H1 (cell line): ENCODE results near the gene NHLH1. TPM values are rescaled to one million over a fixed set of nuclear protein-coding genes. Genes with fewer than 3 reads are reported as not detected.
A peak's percentile ranks its signal among the peaks of the same experiment; 100 is the strongest.

Source experiments
- ASH2L ChIP-seq: fragments of 200-600, 300-600 bp; sonication (generic); IDR thresholded peaks from one replicate; pipeline ENCODE4 v1.7.1; 2017; ENCODE audit warnings: low read length
- CBX5 ChIP-seq: fragments of 300-800, 300-1000 bp; sonication (generic); IDR thresholded peaks from 2 replicates; pipeline ENCODE4 v1.7.1; 2016; ENCODE audit warnings: antibody characterized with exemption, low read length, low read depth
- FOSL1 ChIP-seq: IDR thresholded peaks from 2 replicates; pipeline ENCODE4 v1.6.1; 2011; ENCODE audit warnings: mild to moderate bottlenecking, low read depth, low read length, moderate library complexity; ENCODE audit not compliant: insufficient read depth
- KDM4A ChIP-seq: IDR thresholded peaks from one replicate; pipeline ENCODE4 v1.7.1; 2012; ENCODE audit warnings: low read depth, mild to moderate bottlenecking, moderate library complexity, low read length, inconsistent platforms; ENCODE audit not compliant: severe bottlenecking
- POLR2AphosphoS5 ChIP-seq: IDR thresholded peaks from 2 replicates; pipeline ENCODE4 v1.6.1; 2011; ENCODE audit warnings: low read depth, low read length
- RFX5 ChIP-seq: IDR thresholded peaks from 2 replicates; pipeline ENCODE4 v1.6.1; 2011; ENCODE audit warnings: low read depth, low read length, improper control_type of control experiment, borderline replicate concordance
- RNF2 ChIP-seq: fragments of 200-900, 300-1000 bp; sonication (generic); IDR thresholded peaks from 2 replicates; pipeline ENCODE4 v1.7.1; 2016; ENCODE audit warnings: borderline replicate concordance, low read depth, mild to moderate bottlenecking, antibody characterized with exemption, low read length; ENCODE audit not compliant: poor library complexity, severe bottlenecking; ENCODE audit errors: missing control alignments
- SP2 ChIP-seq: IDR thresholded peaks from 2 replicates; pipeline ENCODE4 v1.6.1; 2012; ENCODE audit warnings: mild to moderate bottlenecking, low read length, inconsistent platforms
- SUZ12 ChIP-seq: fragments of 200-600 bp; sonication (generic); IDR thresholded peaks from 2 replicates; pipeline ENCODE4 v1.6.1; 2012; ENCODE audit warnings: mild to moderate bottlenecking, inconsistent platforms, low read length, moderate library complexity, mixed read lengths
- polyA plus RNA-seq, 7 experiments: library from polyadenylated mRNA; depleted of rRNA in 3 of 7; stranded (reverse) in 5 of 7; unstranded in 2 of 7; fragments of >200 nt in 5 of 7; fragments of 200-250 nt in 2 of 7; gene quantifications; 1 replicate in 5 of 7; 2 replicates in 1 of 7; 4 replicates in 1 of 7; pipeline versions ENCODE4 v1.2.1 to v1.2.3, GENCODE V29; 2011 to 2013; ENCODE audit warnings: missing spikeins in 2 of 7, mixed read lengths in 2 of 7
- total RNA-seq: library from RNA; stranded (reverse); fragmentation: NEBNext Ultra II Directional; extraction: Animal tissue kit (Norgen Biotek cat#: 25700); gene quantifications from 2 replicates; pipeline ENCODE4 v1.2.1, GENCODE V29; 2021
- TF ChIP-seq, protein P1 (sequence below): fragments of 300-600 bp; sonication (generic); IDR thresholded peaks from 2 replicates; pipeline ENCODE4 v1.7.1; 2012; ENCODE audit warnings: low read length, moderate library complexity, mild to moderate bottlenecking, inconsistent platforms; ENCODE audit not compliant: insufficient replicate concordance
- TF ChIP-seq, protein P2 (sequence below): IDR thresholded peaks from 2 replicates; pipeline ENCODE4 v1.6.1; 2011; ENCODE audit warnings: low read depth, mild to moderate bottlenecking, low read length; ENCODE audit not compliant: insufficient read depth

NHLH1 gene
- total and polyA plus RNA-seq, 2 of the 8 experiments (the other 6 are each of a cell fraction or from before 2014, with no cell fraction given), result 0.39 to 0.91 TPM

- TF ChIP-seq, protein P1, sequence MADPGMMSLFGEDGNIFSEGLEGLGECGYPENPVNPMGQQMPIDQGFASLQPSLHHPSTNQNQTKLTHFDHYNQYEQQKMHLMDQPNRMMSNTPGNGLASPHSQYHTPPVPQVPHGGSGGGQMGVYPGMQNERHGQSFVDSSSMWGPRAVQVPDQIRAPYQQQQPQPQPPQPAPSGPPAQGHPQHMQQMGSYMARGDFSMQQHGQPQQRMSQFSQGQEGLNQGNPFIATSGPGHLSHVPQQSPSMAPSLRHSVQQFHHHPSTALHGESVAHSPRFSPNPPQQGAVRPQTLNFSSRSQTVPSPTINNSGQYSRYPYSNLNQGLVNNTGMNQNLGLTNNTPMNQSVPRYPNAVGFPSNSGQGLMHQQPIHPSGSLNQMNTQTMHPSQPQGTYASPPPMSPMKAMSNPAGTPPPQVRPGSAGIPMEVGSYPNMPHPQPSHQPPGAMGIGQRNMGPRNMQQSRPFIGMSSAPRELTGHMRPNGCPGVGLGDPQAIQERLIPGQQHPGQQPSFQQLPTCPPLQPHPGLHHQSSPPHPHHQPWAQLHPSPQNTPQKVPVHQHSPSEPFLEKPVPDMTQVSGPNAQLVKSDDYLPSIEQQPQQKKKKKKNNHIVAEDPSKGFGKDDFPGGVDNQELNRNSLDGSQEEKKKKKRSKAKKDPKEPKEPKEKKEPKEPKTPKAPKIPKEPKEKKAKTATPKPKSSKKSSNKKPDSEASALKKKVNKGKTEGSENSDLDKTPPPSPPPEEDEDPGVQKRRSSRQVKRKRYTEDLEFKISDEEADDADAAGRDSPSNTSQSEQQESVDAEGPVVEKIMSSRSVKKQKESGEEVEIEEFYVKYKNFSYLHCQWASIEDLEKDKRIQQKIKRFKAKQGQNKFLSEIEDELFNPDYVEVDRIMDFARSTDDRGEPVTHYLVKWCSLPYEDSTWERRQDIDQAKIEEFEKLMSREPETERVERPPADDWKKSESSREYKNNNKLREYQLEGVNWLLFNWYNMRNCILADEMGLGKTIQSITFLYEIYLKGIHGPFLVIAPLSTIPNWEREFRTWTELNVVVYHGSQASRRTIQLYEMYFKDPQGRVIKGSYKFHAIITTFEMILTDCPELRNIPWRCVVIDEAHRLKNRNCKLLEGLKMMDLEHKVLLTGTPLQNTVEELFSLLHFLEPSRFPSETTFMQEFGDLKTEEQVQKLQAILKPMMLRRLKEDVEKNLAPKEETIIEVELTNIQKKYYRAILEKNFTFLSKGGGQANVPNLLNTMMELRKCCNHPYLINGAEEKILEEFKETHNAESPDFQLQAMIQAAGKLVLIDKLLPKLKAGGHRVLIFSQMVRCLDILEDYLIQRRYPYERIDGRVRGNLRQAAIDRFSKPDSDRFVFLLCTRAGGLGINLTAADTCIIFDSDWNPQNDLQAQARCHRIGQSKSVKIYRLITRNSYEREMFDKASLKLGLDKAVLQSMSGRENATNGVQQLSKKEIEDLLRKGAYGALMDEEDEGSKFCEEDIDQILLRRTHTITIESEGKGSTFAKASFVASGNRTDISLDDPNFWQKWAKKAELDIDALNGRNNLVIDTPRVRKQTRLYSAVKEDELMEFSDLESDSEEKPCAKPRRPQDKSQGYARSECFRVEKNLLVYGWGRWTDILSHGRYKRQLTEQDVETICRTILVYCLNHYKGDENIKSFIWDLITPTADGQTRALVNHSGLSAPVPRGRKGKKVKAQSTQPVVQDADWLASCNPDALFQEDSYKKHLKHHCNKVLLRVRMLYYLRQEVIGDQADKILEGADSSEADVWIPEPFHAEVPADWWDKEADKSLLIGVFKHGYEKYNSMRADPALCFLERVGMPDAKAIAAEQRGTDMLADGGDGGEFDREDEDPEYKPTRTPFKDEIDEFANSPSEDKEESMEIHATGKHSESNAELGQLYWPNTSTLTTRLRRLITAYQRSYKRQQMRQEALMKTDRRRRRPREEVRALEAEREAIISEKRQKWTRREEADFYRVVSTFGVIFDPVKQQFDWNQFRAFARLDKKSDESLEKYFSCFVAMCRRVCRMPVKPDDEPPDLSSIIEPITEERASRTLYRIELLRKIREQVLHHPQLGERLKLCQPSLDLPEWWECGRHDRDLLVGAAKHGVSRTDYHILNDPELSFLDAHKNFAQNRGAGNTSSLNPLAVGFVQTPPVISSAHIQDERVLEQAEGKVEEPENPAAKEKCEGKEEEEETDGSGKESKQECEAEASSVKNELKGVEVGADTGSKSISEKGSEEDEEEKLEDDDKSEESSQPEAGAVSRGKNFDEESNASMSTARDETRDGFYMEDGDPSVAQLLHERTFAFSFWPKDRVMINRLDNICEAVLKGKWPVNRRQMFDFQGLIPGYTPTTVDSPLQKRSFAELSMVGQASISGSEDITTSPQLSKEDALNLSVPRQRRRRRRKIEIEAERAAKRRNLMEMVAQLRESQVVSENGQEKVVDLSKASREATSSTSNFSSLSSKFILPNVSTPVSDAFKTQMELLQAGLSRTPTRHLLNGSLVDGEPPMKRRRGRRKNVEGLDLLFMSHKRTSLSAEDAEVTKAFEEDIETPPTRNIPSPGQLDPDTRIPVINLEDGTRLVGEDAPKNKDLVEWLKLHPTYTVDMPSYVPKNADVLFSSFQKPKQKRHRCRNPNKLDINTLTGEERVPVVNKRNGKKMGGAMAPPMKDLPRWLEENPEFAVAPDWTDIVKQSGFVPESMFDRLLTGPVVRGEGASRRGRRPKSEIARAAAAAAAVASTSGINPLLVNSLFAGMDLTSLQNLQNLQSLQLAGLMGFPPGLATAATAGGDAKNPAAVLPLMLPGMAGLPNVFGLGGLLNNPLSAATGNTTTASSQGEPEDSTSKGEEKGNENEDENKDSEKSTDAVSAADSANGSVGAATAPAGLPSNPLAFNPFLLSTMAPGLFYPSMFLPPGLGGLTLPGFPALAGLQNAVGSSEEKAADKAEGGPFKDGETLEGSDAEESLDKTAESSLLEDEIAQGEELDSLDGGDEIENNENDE, result no peak
- TF ChIP-seq POLR2AphosphoS5, result no peak; the same call in 1 of the 2 replicates
- TF ChIP-seq KDM4A, result no peak
- TF ChIP-seq, protein P2, sequence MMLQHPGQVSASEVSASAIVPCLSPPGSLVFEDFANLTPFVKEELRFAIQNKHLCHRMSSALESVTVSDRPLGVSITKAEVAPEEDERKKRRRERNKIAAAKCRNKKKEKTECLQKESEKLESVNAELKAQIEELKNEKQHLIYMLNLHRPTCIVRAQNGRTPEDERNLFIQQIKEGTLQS, result no peak
- no peak for TF ChIP-seq RFX5
- no peak for TF ChIP-seq FOSL1
- TF ChIP-seq SP2, result no peak
- TF ChIP-seq RNF2, result no peak
- peak; percentile 73 for TF ChIP-seq ASH2L
- no peak for TF ChIP-seq CBX5
- no peak for TF ChIP-seq SUZ12
Observed at GRCh38 chr1:160400223-160400645, 33.4 kb downstream of the NHLH1 start, which contains the start of gene VANGL2 (continued).
